Measurements from ENCODE around the gene FBXO44. TPM values are rescaled to one million over a fixed set of nuclear protein-coding genes. Genes with fewer than 3 reads are reported as not detected.
A peak's percentile ranks its signal among the peaks of the same experiment; 100 is the strongest.

FBXO44 gene
- total and polyA plus RNA-seq, 2 experiments from 2014 or later: 22.0 to 30.8 TPM

DNA sequence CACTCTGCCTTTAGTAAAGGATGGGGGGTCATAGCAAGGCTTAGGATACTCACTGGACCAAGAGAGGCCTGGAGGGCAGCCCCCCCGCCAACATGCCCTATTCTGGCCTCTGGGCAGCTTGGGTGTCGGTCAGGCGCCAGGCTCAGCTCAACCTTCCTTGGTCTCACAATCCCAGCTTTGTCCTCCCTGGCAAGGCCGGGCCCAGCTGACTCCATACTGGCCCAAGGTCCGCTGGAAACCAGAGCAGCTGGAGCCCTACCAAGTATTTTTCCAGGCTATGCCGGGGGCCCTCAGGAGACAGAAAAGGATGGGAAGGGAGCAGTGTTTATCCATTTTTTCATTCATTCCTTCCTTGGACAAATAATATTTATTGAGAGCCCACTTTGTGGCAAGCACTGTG, 6.6 kb upstream of the FBXO44 start:
- no peak overlapping the region for H3K4me3 ChIP-seq
- no peaks in the 10 kb centered on the region for H3K9me2 ChIP-seq (ENCODE audit: insufficient read depth)
- no peak overlapping the region for H3K27ac Mint-ChIP-seq
- no peak overlapping the region for H3K4me3 Mint-ChIP-seq
- peaks cover 22% of the 10 kb centered on the region for H3K4me1 ChIP-seq (ENCODE audit: insufficient read depth)
- peak overlapping the region; percentile 65; the same call in 1 of the 2 replicates for H3K4me2 ChIP-seq
- H4K20me1 ChIP-seq (replicated peaks; ENCODE audit: insufficient read depth): peaks cover 8% of the 10 kb centered on the region
- H3K27me3 ChIP-seq (ENCODE audit: insufficient read depth): no peaks in the 10 kb centered on the region
- H3K27ac ChIP-seq (ENCODE audit: low read depth): no peak overlapping the region
- ATAC-seq: no peak
- peaks cover 22% of the 10 kb centered on the region for H3K27me3 Mint-ChIP-seq (ENCODE audit: insufficient read depth, low read depth, poor library complexity)
- H3K79me2 ChIP-seq (replicated peaks; ENCODE audit: insufficient read depth): peaks cover 18% of the 10 kb centered on the region
- no peak for DNase-seq (ENCODE audit: low spot score)
- H2AFZ ChIP-seq: no peak overlapping the region
- H3K36me3 Mint-ChIP-seq (ENCODE audit: low read depth): peaks cover 2% of the 10 kb centered on the region; the same call in 1 of the 3 replicates
- H3K36me3 ChIP-seq (ENCODE audit: insufficient read depth): no peaks in the 10 kb centered on the region
- H3K4me1 Mint-ChIP-seq: peaks cover 33% of the 10 kb centered on the region
- H3F3A ChIP-seq (replicated peaks; ENCODE audit: low read depth): peaks cover 14% of the 10 kb centered on the region; the same call in 1 of the 2 replicates
- H3K9me3 Mint-ChIP-seq: no peaks in the 10 kb centered on the region; the same call in 2 of the 3 replicates
- TF ChIP-seq JUNB (IDR thresholded peaks at IDR 0.05; ENCODE audit: unreplicated experiment) (no peak), POLR2AphosphoS5 (IDR thresholded peaks at IDR 0.05; ENCODE audit: low read depth) (no peak)
- TF ChIP-seq, protein P1, sequence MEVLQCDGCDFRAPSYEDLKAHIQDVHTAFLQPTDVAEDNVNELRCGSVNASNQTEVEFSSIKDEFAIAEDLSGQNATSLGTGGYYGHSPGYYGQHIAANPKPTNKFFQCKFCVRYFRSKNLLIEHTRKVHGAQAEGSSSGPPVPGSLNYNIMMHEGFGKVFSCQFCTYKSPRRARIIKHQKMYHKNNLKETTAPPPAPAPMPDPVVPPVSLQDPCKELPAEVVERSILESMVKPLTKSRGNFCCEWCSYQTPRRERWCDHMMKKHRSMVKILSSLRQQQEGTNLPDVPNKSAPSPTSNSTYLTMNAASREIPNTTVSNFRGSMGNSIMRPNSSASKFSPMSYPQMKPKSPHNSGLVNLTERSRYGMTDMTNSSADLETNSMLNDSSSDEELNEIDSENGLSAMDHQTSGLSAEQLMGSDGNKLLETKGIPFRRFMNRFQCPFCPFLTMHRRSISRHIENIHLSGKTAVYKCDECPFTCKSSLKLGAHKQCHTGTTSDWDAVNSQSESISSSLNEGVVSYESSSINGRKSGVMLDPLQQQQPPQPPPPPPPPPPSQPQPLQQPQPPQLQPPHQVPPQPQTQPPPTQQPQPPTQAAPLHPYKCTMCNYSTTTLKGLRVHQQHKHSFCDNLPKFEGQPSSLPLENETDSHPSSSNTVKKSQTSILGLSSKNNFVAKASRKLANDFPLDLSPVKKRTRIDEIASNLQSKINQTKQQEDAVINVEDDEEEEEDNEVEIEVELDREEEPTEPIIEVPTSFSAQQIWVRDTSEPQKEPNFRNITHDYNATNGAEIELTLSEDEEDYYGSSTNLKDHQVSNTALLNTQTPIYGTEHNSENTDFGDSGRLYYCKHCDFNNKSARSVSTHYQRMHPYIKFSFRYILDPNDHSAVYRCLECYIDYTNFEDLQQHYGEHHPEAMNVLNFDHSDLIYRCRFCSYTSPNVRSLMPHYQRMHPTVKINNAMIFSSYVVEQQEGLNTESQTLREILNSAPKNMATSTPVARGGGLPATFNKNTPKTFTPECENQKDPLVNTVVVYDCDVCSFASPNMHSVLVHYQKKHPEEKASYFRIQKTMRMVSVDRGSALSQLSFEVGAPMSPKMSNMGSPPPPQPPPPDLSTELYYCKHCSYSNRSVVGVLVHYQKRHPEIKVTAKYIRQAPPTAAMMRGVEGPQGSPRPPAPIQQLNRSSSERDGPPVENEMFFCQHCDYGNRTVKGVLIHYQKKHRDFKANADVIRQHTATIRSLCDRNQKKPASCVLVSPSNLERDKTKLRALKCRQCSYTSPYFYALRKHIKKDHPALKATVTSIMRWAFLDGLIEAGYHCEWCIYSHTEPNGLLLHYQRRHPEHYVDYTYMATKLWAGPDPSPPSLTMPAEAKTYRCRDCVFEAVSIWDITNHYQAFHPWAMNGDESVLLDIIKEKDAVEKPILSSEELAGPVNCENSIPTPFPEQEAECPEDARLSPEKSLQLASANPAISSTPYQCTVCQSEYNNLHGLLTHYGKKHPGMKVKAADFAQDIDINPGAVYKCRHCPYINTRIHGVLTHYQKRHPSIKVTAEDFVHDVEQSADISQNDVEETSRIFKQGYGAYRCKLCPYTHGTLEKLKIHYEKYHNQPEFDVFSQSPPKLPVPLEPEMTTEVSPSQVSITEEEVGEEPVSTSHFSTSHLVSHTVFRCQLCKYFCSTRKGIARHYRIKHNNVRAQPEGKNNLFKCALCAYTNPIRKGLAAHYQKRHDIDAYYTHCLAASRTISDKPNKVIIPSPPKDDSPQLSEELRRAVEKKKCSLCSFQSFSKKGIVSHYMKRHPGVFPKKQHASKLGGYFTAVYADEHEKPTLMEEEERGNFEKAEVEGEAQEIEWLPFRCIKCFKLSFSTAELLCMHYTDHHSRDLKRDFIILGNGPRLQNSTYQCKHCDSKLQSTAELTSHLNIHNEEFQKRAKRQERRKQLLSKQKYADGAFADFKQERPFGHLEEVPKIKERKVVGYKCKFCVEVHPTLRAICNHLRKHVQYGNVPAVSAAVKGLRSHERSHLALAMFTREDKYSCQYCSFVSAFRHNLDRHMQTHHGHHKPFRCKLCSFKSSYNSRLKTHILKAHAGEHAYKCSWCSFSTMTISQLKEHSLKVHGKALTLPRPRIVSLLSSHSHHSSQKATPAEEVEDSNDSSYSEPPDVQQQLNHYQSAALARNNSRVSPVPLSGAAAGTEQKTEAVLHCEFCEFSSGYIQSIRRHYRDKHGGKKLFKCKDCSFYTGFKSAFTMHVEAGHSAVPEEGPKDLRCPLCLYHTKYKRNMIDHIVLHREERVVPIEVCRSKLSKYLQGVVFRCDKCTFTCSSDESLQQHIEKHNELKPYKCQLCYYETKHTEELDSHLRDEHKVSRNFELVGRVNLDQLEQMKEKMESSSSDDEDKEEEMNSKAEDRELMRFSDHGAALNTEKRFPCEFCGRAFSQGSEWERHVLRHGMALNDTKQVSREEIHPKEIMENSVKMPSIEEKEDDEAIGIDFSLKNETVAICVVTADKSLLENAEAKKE (CRISPR knock-in tag; IDR thresholded peaks at IDR 0.05): no peak

DNA sequence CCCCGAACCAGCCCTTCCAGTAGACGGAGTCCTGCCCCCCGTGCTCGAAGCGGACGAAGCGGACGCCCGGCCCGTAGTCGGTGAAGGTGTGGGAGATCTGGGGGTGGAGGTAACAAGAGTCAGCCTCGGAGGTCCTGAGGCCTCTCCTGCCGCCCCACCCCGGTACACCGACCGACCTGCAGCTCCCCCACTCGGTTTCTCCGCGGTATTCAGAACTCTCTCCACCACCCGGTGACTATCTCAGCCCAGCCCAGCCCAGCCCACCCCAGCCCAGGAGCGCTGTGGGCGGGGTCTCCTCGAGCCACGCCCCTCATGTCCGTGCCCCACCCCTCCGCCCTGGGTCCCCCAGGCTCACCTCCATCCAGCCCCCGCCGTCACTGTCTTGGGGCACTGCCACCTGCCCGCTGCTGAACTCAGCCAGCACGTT, 5.9 kb upstream of the FBXO44 start:
- peak; percentile 79 for DNase-seq (ENCODE audit: low spot score)
- Histone ChIP-seq H3K4me2 (peak overlapping the region; percentile 65), H3K27me3 (ENCODE audit: insufficient read depth) (no peaks in the 10 kb centered on the region), H4K20me1 (replicated peaks; ENCODE audit: insufficient read depth) (peaks cover 8% of the 10 kb centered on the region), H3K27ac (ENCODE audit: low read depth) (no peak overlapping the region), H3K4me1 (ENCODE audit: insufficient read depth) (peaks cover 29% of the 10 kb centered on the region), H3K36me3 (ENCODE audit: insufficient read depth) (no peaks in the 10 kb centered on the region), H2AFZ (no peak overlapping the region), H3K9me2 (ENCODE audit: insufficient read depth) (no peaks in the 10 kb centered on the region), H3K79me2 (replicated peaks; ENCODE audit: insufficient read depth) (peaks cover 20% of the 10 kb centered on the region), H3K4me3 (peak overlapping the region; percentile 23; the same call in 1 of the 2 replicates), H3F3A (replicated peaks; ENCODE audit: low read depth) (peaks cover 13% of the 10 kb centered on the region; the same call in 1 of the 2 replicates)
- Mint-ChIP-seq H3K36me3 (ENCODE audit: low read depth) (peaks cover 2% of the 10 kb centered on the region; the same call in 1 of the 3 replicates), H3K27ac (no peak overlapping the region), H3K4me3 (peak overlapping the region; percentile 57), H3K9me3 (no peaks in the 10 kb centered on the region; the same call in 2 of the 3 replicates), H3K27me3 (ENCODE audit: insufficient read depth, low read depth, poor library complexity) (peaks cover 25% of the 10 kb centered on the region), H3K4me1 (peaks cover 35% of the 10 kb centered on the region)
- TF ChIP-seq EZH2phosphoT487 (IDR thresholded peaks at IDR 0.05; ENCODE audit: unreplicated experiment): no peak
- ATAC-seq: peak; percentile 63

Measured in GM23338 (cell line).